ENCODE measurements around the gene LYL1. TPM values are rescaled to one million over a fixed set of nuclear protein-coding genes. Genes with fewer than 3 reads are reported as not detected.

LYL1 gene
- total RNA-seq, 1 experiment from 2014 or later: 0.23 TPM

DNA sequence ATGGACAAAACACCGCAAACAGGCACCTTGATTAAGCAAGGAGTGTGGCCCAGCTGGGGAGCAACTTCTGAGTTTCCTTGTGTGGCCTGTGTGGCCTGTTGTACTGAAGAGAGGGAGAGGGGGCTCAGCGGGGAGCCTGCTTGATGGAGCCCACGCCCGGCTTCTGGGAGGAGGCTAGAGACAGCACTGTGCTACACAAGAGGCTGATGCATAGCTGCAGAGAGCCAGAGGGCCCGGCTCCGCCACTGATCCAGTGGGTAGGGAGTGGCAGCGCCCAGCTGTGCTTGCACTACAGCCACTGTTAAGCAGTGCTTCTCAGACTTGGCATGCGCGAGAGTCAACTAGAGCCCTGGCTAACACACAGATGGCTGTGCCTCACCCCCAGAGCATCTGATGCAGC is 19.0 kb downstream of the LYL1 start:
- DNase-seq (ENCODE audit: low read depth, low spot score) (no peak), ATAC-seq (no peak)
- H3K9me3 ChIP-seq (ENCODE audit: control insufficient read depth, insufficient read depth, low read depth, low read length): no peaks in the 10 kb centered on the region
- ChIA-PET CTCF (no interaction called here), POLR2A (no interaction called here)
- no peak overlapping the region for H3K4me3 ChIP-seq (ENCODE audit: low read depth in 2 of 2, low read length in 2 of 2)
- in situ Hi-C loops (cut with HindIII; ENCODE audit: low pct_unique_long_range_greater_than_20kb, low sequenced_read_pairs): no loop called here
- TF ChIP-seq, protein P1, sequence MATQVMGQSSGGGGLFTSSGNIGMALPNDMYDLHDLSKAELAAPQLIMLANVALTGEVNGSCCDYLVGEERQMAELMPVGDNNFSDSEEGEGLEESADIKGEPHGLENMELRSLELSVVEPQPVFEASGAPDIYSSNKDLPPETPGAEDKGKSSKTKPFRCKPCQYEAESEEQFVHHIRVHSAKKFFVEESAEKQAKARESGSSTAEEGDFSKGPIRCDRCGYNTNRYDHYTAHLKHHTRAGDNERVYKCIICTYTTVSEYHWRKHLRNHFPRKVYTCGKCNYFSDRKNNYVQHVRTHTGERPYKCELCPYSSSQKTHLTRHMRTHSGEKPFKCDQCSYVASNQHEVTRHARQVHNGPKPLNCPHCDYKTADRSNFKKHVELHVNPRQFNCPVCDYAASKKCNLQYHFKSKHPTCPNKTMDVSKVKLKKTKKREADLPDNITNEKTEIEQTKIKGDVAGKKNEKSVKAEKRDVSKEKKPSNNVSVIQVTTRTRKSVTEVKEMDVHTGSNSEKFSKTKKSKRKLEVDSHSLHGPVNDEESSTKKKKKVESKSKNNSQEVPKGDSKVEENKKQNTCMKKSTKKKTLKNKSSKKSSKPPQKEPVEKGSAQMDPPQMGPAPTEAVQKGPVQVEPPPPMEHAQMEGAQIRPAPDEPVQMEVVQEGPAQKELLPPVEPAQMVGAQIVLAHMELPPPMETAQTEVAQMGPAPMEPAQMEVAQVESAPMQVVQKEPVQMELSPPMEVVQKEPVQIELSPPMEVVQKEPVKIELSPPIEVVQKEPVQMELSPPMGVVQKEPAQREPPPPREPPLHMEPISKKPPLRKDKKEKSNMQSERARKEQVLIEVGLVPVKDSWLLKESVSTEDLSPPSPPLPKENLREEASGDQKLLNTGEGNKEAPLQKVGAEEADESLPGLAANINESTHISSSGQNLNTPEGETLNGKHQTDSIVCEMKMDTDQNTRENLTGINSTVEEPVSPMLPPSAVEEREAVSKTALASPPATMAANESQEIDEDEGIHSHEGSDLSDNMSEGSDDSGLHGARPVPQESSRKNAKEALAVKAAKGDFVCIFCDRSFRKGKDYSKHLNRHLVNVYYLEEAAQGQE (IDR thresholded peaks at IDR 0.05; ENCODE audit: insufficient read depth in 1 of 2, low read depth in 2 of 2, low read length in 1 of 2): no peak
- TF ChIP-seq TCF7L2 (IDR thresholded peaks at IDR 0.05; ENCODE audit: low read depth, low read length): no peak
- TF ChIP-seq, protein P2, sequence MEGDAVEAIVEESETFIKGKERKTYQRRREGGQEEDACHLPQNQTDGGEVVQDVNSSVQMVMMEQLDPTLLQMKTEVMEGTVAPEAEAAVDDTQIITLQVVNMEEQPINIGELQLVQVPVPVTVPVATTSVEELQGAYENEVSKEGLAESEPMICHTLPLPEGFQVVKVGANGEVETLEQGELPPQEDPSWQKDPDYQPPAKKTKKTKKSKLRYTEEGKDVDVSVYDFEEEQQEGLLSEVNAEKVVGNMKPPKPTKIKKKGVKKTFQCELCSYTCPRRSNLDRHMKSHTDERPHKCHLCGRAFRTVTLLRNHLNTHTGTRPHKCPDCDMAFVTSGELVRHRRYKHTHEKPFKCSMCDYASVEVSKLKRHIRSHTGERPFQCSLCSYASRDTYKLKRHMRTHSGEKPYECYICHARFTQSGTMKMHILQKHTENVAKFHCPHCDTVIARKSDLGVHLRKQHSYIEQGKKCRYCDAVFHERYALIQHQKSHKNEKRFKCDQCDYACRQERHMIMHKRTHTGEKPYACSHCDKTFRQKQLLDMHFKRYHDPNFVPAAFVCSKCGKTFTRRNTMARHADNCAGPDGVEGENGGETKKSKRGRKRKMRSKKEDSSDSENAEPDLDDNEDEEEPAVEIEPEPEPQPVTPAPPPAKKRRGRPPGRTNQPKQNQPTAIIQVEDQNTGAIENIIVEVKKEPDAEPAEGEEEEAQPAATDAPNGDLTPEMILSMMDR (IDR thresholded peaks at IDR 0.05): no peak
- no peak for TF ChIP-seq POLR2AphosphoS5 (IDR thresholded peaks at IDR 0.05; ENCODE audit: low read depth, low read length)
- TF ChIP-seq SIN3A (IDR thresholded peaks at IDR 0.05; ENCODE audit: borderline replicate concordance, insufficient read depth, low read depth, low read length): no peak
- H3K36me3 ChIP-seq (ENCODE audit: control insufficient read depth, insufficient read depth, low read length): no peaks in the 10 kb centered on the region
- no TSS peak for BruUV-seq (replicated peaks)
- H3K4me1 ChIP-seq (ENCODE audit: control insufficient read depth, insufficient read depth, low read length): peaks cover 7% of the 10 kb centered on the region; the same call in 1 of the 2 replicates
- no peaks in the 10 kb centered on the region for H3K27me3 ChIP-seq (ENCODE audit: control insufficient read depth, insufficient read depth, low read length)
- intact Hi-C loops (cut with micrococcal nuclease; ENCODE audit: unreplicated experiment): no loop called here
- no peak overlapping the region for H3K27ac ChIP-seq (ENCODE audit: low read length)

DNA sequence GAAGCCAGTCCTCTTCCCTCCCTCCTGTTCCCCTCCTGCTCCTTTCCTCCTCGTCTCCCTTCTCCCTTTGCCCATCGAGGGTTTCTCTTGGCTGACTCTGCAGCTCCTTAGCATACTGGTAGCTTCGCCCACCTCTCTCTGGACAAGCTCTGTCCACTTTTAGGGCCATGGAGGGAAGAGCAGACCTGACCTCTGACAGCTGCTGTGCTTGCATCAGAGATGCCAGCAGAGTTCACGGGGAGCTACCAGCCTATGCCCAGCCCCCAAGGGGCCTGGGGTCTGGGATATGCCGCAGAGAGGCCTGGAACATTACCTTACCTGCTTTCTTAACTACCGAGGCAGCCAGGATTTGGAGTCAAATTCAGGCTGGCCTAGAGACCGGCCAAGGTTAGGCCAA is 19.7 kb downstream of the LYL1 start:
- H3K9me3 ChIP-seq (ENCODE audit: control insufficient read depth, insufficient read depth, low read depth, low read length): no peaks in the 10 kb centered on the region
- intact Hi-C loops (cut with micrococcal nuclease; ENCODE audit: unreplicated experiment) (no loop called here), in situ Hi-C loops (cut with HindIII; ENCODE audit: low pct_unique_long_range_greater_than_20kb, low sequenced_read_pairs) (no loop called here)
- TF ChIP-seq, protein P1 (IDR thresholded peaks at IDR 0.05; ENCODE audit: insufficient read depth in 1 of 2, low read depth in 2 of 2, low read length in 1 of 2): no peak
- TF ChIP-seq SIN3A (IDR thresholded peaks at IDR 0.05; ENCODE audit: borderline replicate concordance, insufficient read depth, low read depth, low read length) (no peak), POLR2AphosphoS5 (IDR thresholded peaks at IDR 0.05; ENCODE audit: low read depth, low read length) (no peak), TCF7L2 (IDR thresholded peaks at IDR 0.05; ENCODE audit: low read depth, low read length) (no peak)
- TF ChIP-seq, protein P2 (IDR thresholded peaks at IDR 0.05): no peak
- H3K27me3 ChIP-seq (ENCODE audit: control insufficient read depth, insufficient read depth, low read length): no peaks in the 10 kb centered on the region
- H3K4me3 ChIP-seq (ENCODE audit: low read depth in 2 of 2, low read length in 2 of 2): no peak overlapping the region
- CTCF ChIA-PET: no interaction called here
- no TSS peak for BruUV-seq (replicated peaks)
- POLR2A ChIA-PET: no interaction called here
- DNase-seq (ENCODE audit: low read depth, low spot score) (no peak), ATAC-seq (no peak)
- no peak overlapping the region for H3K27ac ChIP-seq (ENCODE audit: low read length)
- no peaks in the 10 kb centered on the region for H3K36me3 ChIP-seq (ENCODE audit: control insufficient read depth, insufficient read depth, low read length)
- H3K4me1 ChIP-seq (ENCODE audit: control insufficient read depth, insufficient read depth, low read length): peaks cover 7% of the 10 kb centered on the region; the same call in 1 of the 2 replicates
